ENCODE data around the gene SIGMAR1. TPM values are rescaled to one million over a fixed set of nuclear protein-coding genes. Genes with fewer than 3 reads are reported as not detected.

SIGMAR1 gene
- total RNA-seq, 1 donor from 2014 or later, result 44.4 TPM

DNA sequence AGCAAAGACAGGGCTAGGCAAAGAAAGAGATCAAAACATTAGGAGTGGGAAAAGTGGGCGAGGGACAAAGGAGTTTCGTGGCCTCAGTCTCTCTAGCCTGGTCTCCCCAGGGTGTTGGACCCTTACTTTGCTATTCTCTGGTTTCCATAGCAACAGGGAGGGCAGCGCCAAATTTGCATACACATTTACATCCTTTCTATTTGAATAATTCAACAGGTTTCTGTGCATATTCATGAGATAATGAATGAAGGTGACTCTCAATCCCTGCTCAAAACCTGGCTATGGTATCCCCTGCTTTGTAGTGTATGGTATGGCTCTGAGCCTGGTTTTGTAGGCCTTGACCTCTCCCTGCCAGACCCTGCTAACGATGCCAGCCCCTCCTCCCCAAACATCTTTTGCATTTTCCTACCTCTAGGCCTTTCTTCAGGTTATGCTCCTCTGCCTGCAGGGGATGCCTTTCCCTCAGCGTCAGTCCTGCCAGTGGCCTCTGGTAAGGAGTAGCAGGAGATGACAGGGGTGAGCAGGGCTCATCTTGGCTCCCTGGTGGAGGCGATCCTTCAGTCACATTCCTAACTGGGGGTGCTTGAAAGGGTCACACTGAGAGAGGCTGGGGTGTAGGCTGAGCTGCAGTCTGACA lies 35.5 kb downstream of the SIGMAR1 start:
- Mint-ChIP-seq H3K4me1 (ENCODE audit: low read depth, unreplicated experiment) (peaks cover 18% of the 10 kb centered on the region), H3K4me3 (ENCODE audit: unreplicated experiment) (no peak overlapping the region)

DNA sequence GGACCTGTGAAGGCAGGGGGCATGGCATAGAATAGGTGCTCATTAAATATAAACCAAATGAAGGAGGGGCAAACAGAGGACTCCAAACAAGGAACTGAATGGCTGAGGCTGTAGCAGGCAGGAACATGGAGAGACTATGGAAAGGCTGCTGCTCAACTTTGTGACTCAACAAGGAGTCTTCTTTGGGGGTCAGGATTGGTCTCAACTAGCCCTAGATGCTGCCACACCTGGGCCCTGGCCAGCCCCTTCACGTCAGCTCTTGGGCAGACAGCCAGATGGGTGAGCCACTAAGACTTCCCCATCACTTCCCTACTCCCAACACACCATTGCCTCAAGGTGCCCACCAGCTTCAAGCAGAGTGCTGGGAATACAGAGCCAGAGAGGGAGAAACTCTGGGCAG lies 36.7 kb downstream of the SIGMAR1 start:
- Mint-ChIP-seq H3K4me3 (ENCODE audit: unreplicated experiment) (no peak overlapping the region), H3K27ac (ENCODE audit: unreplicated experiment) (no peak overlapping the region), H3K9me3 (ENCODE audit: unreplicated experiment) (peaks cover 2% of the 10 kb centered on the region), H3K27me3 (ENCODE audit: unreplicated experiment) (peaks cover 17% of the 10 kb centered on the region), H3K4me1 (ENCODE audit: low read depth, unreplicated experiment) (peaks cover 18% of the 10 kb centered on the region), H3K36me3 (ENCODE audit: unreplicated experiment) (no peaks in the 10 kb centered on the region)
- TF ChIP-seq, protein P1, sequence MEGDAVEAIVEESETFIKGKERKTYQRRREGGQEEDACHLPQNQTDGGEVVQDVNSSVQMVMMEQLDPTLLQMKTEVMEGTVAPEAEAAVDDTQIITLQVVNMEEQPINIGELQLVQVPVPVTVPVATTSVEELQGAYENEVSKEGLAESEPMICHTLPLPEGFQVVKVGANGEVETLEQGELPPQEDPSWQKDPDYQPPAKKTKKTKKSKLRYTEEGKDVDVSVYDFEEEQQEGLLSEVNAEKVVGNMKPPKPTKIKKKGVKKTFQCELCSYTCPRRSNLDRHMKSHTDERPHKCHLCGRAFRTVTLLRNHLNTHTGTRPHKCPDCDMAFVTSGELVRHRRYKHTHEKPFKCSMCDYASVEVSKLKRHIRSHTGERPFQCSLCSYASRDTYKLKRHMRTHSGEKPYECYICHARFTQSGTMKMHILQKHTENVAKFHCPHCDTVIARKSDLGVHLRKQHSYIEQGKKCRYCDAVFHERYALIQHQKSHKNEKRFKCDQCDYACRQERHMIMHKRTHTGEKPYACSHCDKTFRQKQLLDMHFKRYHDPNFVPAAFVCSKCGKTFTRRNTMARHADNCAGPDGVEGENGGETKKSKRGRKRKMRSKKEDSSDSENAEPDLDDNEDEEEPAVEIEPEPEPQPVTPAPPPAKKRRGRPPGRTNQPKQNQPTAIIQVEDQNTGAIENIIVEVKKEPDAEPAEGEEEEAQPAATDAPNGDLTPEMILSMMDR (IDR thresholded peaks at IDR 0.05; ENCODE audit: partially characterized antibody, unreplicated experiment), result no peak
- DNase-seq, result no peak

More for the DNA sequence above, 35.5 kb downstream of the SIGMAR1 start:
- H3K36me3 Mint-ChIP-seq (ENCODE audit: unreplicated experiment), result no peaks in the 10 kb centered on the region
- peaks cover 2% of the 10 kb centered on the region for H3K9me3 Mint-ChIP-seq (ENCODE audit: unreplicated experiment)
- H3K27ac Mint-ChIP-seq (ENCODE audit: unreplicated experiment), result peak overlapping the region; percentile 21
- TF ChIP-seq, protein P1 (IDR thresholded peaks at IDR 0.05; ENCODE audit: partially characterized antibody, unreplicated experiment), result no peak
- no peak for DNase-seq
- peaks cover 15% of the 10 kb centered on the region for H3K27me3 Mint-ChIP-seq (ENCODE audit: unreplicated experiment)

DNA sequence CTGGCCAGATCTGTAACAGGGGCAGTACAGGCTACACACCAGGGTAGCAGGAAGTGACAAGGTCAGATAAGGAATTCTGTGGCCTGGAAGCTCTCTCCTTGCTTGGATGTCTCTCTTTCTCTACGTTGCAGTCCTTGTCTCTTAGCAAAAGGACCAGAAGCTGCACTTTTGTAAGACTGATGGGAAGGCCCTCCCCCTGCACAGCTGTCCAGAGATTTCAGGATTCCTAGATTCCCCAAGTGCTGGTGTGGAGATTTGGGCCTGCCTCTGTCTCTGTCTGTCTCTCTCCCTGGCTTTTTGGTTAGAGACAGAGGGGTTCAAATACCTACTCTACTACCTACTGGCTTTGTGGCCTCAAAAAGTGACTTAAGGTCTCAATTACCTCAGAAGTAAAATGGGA lies 38.0 kb downstream of the SIGMAR1 start:
- Mint-ChIP-seq H3K27ac (ENCODE audit: unreplicated experiment) (no peak overlapping the region), H3K27me3 (ENCODE audit: unreplicated experiment) (peaks cover 13% of the 10 kb centered on the region), H3K4me3 (ENCODE audit: unreplicated experiment) (no peak overlapping the region), H3K4me1 (ENCODE audit: low read depth, unreplicated experiment) (peaks cover 18% of the 10 kb centered on the region), H3K36me3 (ENCODE audit: unreplicated experiment) (no peaks in the 10 kb centered on the region), H3K9me3 (ENCODE audit: unreplicated experiment) (peaks cover 2% of the 10 kb centered on the region)
- TF ChIP-seq, protein P1 (IDR thresholded peaks at IDR 0.05; ENCODE audit: partially characterized antibody, unreplicated experiment), result no peak
- DNase-seq, result no peak

DNA sequence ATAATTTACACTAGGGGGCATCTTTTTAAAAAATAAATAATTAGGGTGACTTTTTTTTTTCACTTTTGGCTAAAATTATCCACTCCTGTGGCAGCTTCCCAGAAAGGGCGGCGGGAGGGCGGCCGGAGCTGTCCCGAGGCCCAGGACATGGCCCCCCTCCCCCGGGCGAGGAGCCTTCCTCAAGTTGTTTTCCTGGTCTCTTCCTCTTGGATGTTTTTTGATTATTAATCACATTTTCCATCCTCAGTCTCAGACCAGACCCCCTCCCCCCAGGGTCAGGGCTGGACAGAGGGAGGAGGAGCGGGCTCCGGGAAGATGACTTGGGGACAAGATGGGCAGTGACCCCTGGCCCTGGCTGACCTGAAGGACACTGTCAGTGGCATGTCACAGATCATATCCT lies 43.4 kb downstream of the SIGMAR1 start:
- Mint-ChIP-seq H3K36me3 (ENCODE audit: unreplicated experiment) (no peaks in the 10 kb centered on the region), H3K9me3 (ENCODE audit: unreplicated experiment) (peaks cover 7% of the 10 kb centered on the region), H3K4me3 (ENCODE audit: unreplicated experiment) (no peak overlapping the region), H3K27ac (ENCODE audit: unreplicated experiment) (no peak overlapping the region), H3K27me3 (ENCODE audit: unreplicated experiment) (peaks cover 22% of the 10 kb centered on the region), H3K4me1 (ENCODE audit: low read depth, unreplicated experiment) (peaks cover 17% of the 10 kb centered on the region)
- TF ChIP-seq, protein P1 (IDR thresholded peaks at IDR 0.05; ENCODE audit: partially characterized antibody, unreplicated experiment), result no peak
- no peak for DNase-seq

DNA sequence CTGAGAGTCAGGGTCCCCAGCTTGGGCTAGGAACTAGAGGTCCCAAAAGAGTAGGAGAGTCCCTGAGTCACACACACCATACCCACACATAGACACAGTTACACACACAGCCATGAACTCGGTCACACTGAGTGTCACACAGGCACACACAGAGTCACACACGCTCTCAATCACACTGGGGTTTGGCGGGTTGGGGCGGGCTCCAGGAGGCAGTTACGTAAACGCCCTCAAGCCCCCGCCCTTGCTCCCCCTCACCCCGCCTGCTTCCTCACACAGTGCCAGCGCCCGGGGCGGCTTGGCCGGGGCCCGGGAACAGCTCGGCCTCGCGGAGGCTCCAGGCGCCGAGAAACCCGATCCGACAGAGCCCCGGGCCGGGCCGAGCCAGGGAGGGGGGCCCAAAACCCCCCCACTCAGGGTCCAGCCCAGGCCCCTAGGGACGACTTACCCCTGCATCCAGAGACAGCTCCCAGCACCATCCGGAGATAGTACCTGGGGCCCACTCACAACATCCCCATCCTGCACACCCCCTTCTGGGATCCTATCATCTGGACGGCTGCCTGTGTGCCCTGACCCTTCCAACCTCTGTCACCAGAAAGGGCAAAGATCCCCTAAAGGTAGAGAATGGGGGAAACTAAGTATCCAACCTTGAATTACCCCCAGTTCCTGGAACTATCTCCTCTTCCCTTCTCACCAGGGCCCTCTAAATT lies 44.5 kb downstream of the SIGMAR1 start:
- peak; percentile 60 for DNase-seq
- Mint-ChIP-seq H3K4me3 (ENCODE audit: unreplicated experiment) (peak overlapping the region; percentile 59), H3K27me3 (ENCODE audit: unreplicated experiment) (peaks cover 28% of the 10 kb centered on the region), H3K4me1 (ENCODE audit: low read depth, unreplicated experiment) (peaks cover 21% of the 10 kb centered on the region), H3K27ac (ENCODE audit: unreplicated experiment) (peak overlapping the region; percentile 28), H3K36me3 (ENCODE audit: unreplicated experiment) (peaks cover 9% of the 10 kb centered on the region), H3K9me3 (ENCODE audit: unreplicated experiment) (peaks cover 17% of the 10 kb centered on the region)
- TF ChIP-seq, protein P1 (IDR thresholded peaks at IDR 0.05; ENCODE audit: partially characterized antibody, unreplicated experiment), result no peak

Data from glutamatergic neuron (in vitro differentiated cells).